Hematopoietic multipotent progenitor cell treated with erythropoietin and hydrocortisone succinate and interleukin-3 and kit ligand, for 15 days (in vitro differentiated cells): ENCODE results near the gene CCDC97.
A peak's percentile ranks its signal among the peaks of the same experiment; 100 is the strongest.

ENCODE experiments used
- DNase-seq: peaks from one replicate; pipeline ENCODE4 v3.0.0-alpha.2; 2015; ENCODE audit warnings: low spot score

Gene CCDC97

GRCh38 chr19:41320185-41320518 is 10.2 kb downstream of the CCDC97 start:
- no peak for DNase-seq

GRCh38 chr19:41320568-41320967 is 10.6 kb downstream of the CCDC97 start:
- no peak for DNase-seq

GRCh38 chr19:41321204-41321599 is 11.2 kb downstream of the CCDC97 start:
- DNase-seq = no peak

GRCh38 chr19:41321600-41322270 is 11.8 kb downstream of the CCDC97 start:
- peak; percentile 28 for DNase-seq

GRCh38 chr19:41322451-41322850 is 12.5 kb downstream of the CCDC97 start:
- DNase-seq = no peak

- no peak for DNase-seq
Measured at GRCh38 chr19:41323023-41323422, 13.1 kb downstream of the CCDC97 start.

GRCh38 chr19:41323430-41324125 is 13.6 kb downstream of the CCDC97 start:
- DNase-seq = peak; percentile 62

- no peak for DNase-seq
Measured at GRCh38 chr19:41324231-41324702, 14.3 kb downstream of the CCDC97 start.

- no peak for DNase-seq
Measured at GRCh38 chr19:41324921-41325639, 15.1 kb downstream of the CCDC97 start.

GRCh38 chr19:41325640-41325946 is 15.6 kb downstream of the CCDC97 start:
- DNase-seq = no peak

- no peak for DNase-seq
Measured at GRCh38 chr19:41325947-41326706, 16.2 kb downstream of the CCDC97 start.

GRCh38 chr19:41327076-41327575 is 17.2 kb downstream of the CCDC97 start:
- DNase-seq = no peak

GRCh38 chr19:41327576-41328156 is 17.7 kb downstream of the CCDC97 start:
- no peak for DNase-seq

- no peak for DNase-seq
Measured at GRCh38 chr19:41328157-41328841, 18.3 kb downstream of the CCDC97 start.

- no peak for DNase-seq
Measured at GRCh38 chr19:41328842-41329225, 18.9 kb downstream of the CCDC97 start.

GRCh38 chr19:41330481-41330880 is 20.5 kb downstream of the CCDC97 start:
- DNase-seq = no peak

- no peak for DNase-seq
Measured at GRCh38 chr19:41330946-41331678, 21.1 kb downstream of the CCDC97 start.

- DNase-seq = no peak
Measured at GRCh38 chr19:41332000-41332399, 22.0 kb downstream of the CCDC97 start.

GRCh38 chr19:41332468-41332867 is 22.5 kb downstream of the CCDC97 start:
- no peak for DNase-seq

- DNase-seq = no peak
Measured at GRCh38 chr19:41334793-41335192, 24.8 kb downstream of the CCDC97 start.

- DNase-seq = no peak
Measured at GRCh38 chr19:41335467-41335866, 25.5 kb downstream of the CCDC97 start.
